KOPT-K1 (cell line): ENCODE data around the gene GAA.
A peak's percentile ranks its signal among the peaks of the same experiment; 100 is the strongest.

Experiments used
- H3K27ac ChIP-seq: fragments of 200-600 bp; sonication (generic); 2 replicates; pipeline ENCODE4 v1.5.1; 2016; ENCODE audit warnings: antibody characterized with exemption, mild to moderate bottlenecking, low read depth, low read length; ENCODE audit not compliant: poor library complexity, severe bottlenecking
- H3K36me3 ChIP-seq: fragments of 200-600 bp; sonication (generic); 2 replicates; pipeline ENCODE4 v1.5.1; 2017; ENCODE audit warnings: antibody characterized with exemption, mild to moderate bottlenecking, low read length, moderate library complexity; ENCODE audit not compliant: insufficient read depth
- H3K9me3 ChIP-seq: fragments of 200-600 bp; sonication (generic); 2 replicates; pipeline ENCODE4 v1.5.1; 2017; ENCODE audit warnings: antibody characterized with exemption, low read length, mild to moderate bottlenecking; ENCODE audit not compliant: insufficient read depth, poor library complexity, severe bottlenecking

GAA gene

GRCh38 chr17:80095038-80095843, 6.1 kb upstream of the GAA start:
- Histone ChIP-seq H3K36me3 (no peaks in the 10 kb centered on the region), H3K27ac (no peak overlapping the region), H3K9me3 (no peaks in the 10 kb centered on the region)

GRCh38 chr17:80095844-80096475, 5.4 kb upstream of the GAA start:
- Histone ChIP-seq H3K9me3 (no peaks in the 10 kb centered on the region), H3K36me3 (no peaks in the 10 kb centered on the region)

GRCh38 chr17:80096561-80097021, 4.8 kb upstream of the GAA start:
- H3K36me3 ChIP-seq = no peaks in the 10 kb centered on the region
- H3K9me3 ChIP-seq = no peaks in the 10 kb centered on the region
- H3K27ac ChIP-seq = no peak overlapping the region

More at GRCh38 chr17:80095844-80096475, 5.4 kb upstream of the GAA start:
- H3K27ac ChIP-seq = no peak overlapping the region

- Histone ChIP-seq H3K27ac (no peak overlapping the region), H3K36me3 (no peaks in the 10 kb centered on the region), H3K9me3 (no peaks in the 10 kb centered on the region)
Measured at GRCh38 chr17:80097127-80097621, 4.2 kb upstream of the GAA start.

- H3K36me3 ChIP-seq = no peaks in the 10 kb centered on the region
- no peaks in the 10 kb centered on the region for H3K9me3 ChIP-seq
- H3K27ac ChIP-seq = no peak overlapping the region
Measured at GRCh38 chr17:80097844-80098691, 3.3 kb upstream of the GAA start.

GRCh38 chr17:80099291-80100034, 1.9 kb upstream of the GAA start:
- H3K36me3 ChIP-seq = no peaks in the 10 kb centered on the region
- no peaks in the 10 kb centered on the region for H3K9me3 ChIP-seq
- H3K27ac ChIP-seq = no peak overlapping the region

- Histone ChIP-seq H3K27ac (peak overlapping the region; percentile 14), H3K9me3 (no peaks in the 10 kb centered on the region), H3K36me3 (no peaks in the 10 kb centered on the region)
Measured at GRCh38 chr17:80100035-80100323, 1.4 kb upstream of the GAA start.

- Histone ChIP-seq H3K27ac (peak overlapping the region; percentile 77), H3K36me3 (no peaks in the 10 kb centered on the region)
Measured at GRCh38 chr17:80101946-80102663, 724 bp downstream of the GAA start.

GRCh38 chr17:80102664-80103448, 1.5 kb downstream of the GAA start:
- Histone ChIP-seq H3K27ac (peak overlapping the region; percentile 77), H3K9me3 (no peaks in the 10 kb centered on the region), H3K36me3 (no peaks in the 10 kb centered on the region)

More at GRCh38 chr17:80101946-80102663, 724 bp downstream of the GAA start:
- no peaks in the 10 kb centered on the region for H3K9me3 ChIP-seq

- Histone ChIP-seq H3K27ac (no peak overlapping the region), H3K36me3 (no peaks in the 10 kb centered on the region), H3K9me3 (no peaks in the 10 kb centered on the region)
Measured at GRCh38 chr17:80103449-80104085, 2.2 kb downstream of the GAA start.

GRCh38 chr17:80104321-80104955, 3.1 kb downstream of the GAA start:
- no peak overlapping the region for H3K27ac ChIP-seq
- H3K36me3 ChIP-seq = no peaks in the 10 kb centered on the region
- H3K9me3 ChIP-seq = no peaks in the 10 kb centered on the region

GRCh38 chr17:80104956-80105375, 3.6 kb downstream of the GAA start:
- Histone ChIP-seq H3K36me3 (no peaks in the 10 kb centered on the region), H3K9me3 (no peaks in the 10 kb centered on the region), H3K27ac (no peak overlapping the region)

- Histone ChIP-seq H3K9me3 (no peaks in the 10 kb centered on the region), H3K27ac (no peak overlapping the region), H3K36me3 (no peaks in the 10 kb centered on the region; the same call in 1 of the 2 replicates)
Measured at GRCh38 chr17:80105762-80106161, 4.4 kb downstream of the GAA start.
